Subcutaneous adipose tissue (tissue), 4 donors: Measurements from ENCODE around the gene GDPGP1. TPM values are rescaled to one million over a fixed set of nuclear protein-coding genes. Genes with fewer than 3 reads are reported as not detected.

ENCODE experiments used
- CTCF ChIP-seq: fragments of 450-650 bp; IDR thresholded peaks from one replicate; pipeline ENCODE4 v1.5.1; 2016; ENCODE audit warnings: low read depth, mild to moderate bottlenecking, control low read depth, antibody characterized with exemption, moderate library complexity
- total RNA-seq, 4 donors: library from RNA; depleted of rRNA; stranded (reverse); fragments of >200 nt; gene quantifications; one replicate each; pipeline ENCODE4 v1.1.0, GENCODE V29; 2016

GDPGP1 gene
- 1 to 10 TPM; 2.6 to 5.9 (median 3.6) TPM for total RNA-seq

- TF ChIP-seq CTCF = no peak
These were observed at the start of gene GDPGP1 for GRCh38 chr15:90234096-90234988. Gene GDPGP1, plus strand, starts transcription at chr15:90234209. Its CDS starts 6,700 bp downstream, at chr15:90240909.

GRCh38 chr15:90184786-90185704 is 49.0 kb upstream of the GDPGP1 start:
- TF ChIP-seq CTCF = no peak

- TF ChIP-seq CTCF = no peak
These were observed 46.6 kb upstream of the GDPGP1 start for GRCh38 chr15:90187257-90187868.

GRCh38 chr15:90188914-90189748 is 44.9 kb upstream of the GDPGP1 start:
- no peak for TF ChIP-seq CTCF

- no peak for TF ChIP-seq CTCF
These were observed 44.1 kb upstream of the GDPGP1 start for GRCh38 chr15:90189781-90190467.

GRCh38 chr15:90190606-90191343 is 43.2 kb upstream of the GDPGP1 start:
- no peak for TF ChIP-seq CTCF
